CD4-positive, alpha-beta T cell treated with Interleukin-15 for 4 hours (primary cell): ENCODE data around the gene ACACA.
"Not testable (repeated sequence)": the region's sequence is repeated elsewhere in the genome, so short reads cannot be mapped to it uniquely, and the experiment has no call there.

ENCODE experiments used
- DNase-seq: peaks from one replicate; pipeline ENCODE4 v3.0.0-alpha.2; 2020; ENCODE audit warnings: low spot score

Gene ACACA

GRCh38 chr17:37393352-37393751 lies 13.3 kb downstream of the ACACA start:
- DNase-seq: no peak

- DNase-seq: no peak
These were observed 14.5 kb downstream of the ACACA start for GRCh38 chr17:37392024-37392590.

- no peak for DNase-seq
These were observed 15.5 kb downstream of the ACACA start for GRCh38 chr17:37391146-37391545.

GRCh38 chr17:37389160-37389559 lies 17.5 kb downstream of the ACACA start:
- DNase-seq: no peak

- no peak for DNase-seq
These were observed 18.4 kb downstream of the ACACA start for GRCh38 chr17:37388266-37388665.

- no peak for DNase-seq
These were observed 20.2 kb downstream of the ACACA start for GRCh38 chr17:37386462-37386861.

- DNase-seq: no peak
These were observed 21.1 kb downstream of the ACACA start for GRCh38 chr17:37385474-37385990.

- no peak for DNase-seq
These were observed 22.0 kb downstream of the ACACA start for GRCh38 chr17:37384560-37385149.

- no peak for DNase-seq
These were observed 24.6 kb downstream of the ACACA start for GRCh38 chr17:37382056-37382455.

- no peak for DNase-seq
These were observed 30.9 kb downstream of the ACACA start, which contains the start of gene C17orf78 for GRCh38 chr17:37375706-37376105. TSS of gene C17orf78 (plus strand) at chr17:37375985. CDS start at chr17:37376093, 108 bp downstream.

- peak; percentile 69 for DNase-seq
These were observed 33.0 kb downstream of the ACACA start for GRCh38 chr17:37373530-37374159.

GRCh38 chr17:37368577-37368976 lies 38.1 kb downstream of the ACACA start:
- no peak for DNase-seq

GRCh38 chr17:37365589-37365988 lies 41.0 kb downstream of the ACACA start:
- DNase-seq: no peak

- DNase-seq: no peak
These were observed 45.1 kb downstream of the ACACA start for GRCh38 chr17:37361543-37361942.

- DNase-seq: no peak
These were observed 46.0 kb downstream of the ACACA start for GRCh38 chr17:37360632-37361031.

- DNase-seq: no peak
These were observed 46.9 kb downstream of the ACACA start for GRCh38 chr17:37359682-37360188.

- peak; percentile 91 for DNase-seq
These were observed 47.6 kb downstream of the ACACA start for GRCh38 chr17:37358830-37359681.

GRCh38 chr17:37358098-37358829 lies 48.4 kb downstream of the ACACA start:
- peak; percentile 3 for DNase-seq

GRCh38 chr17:37356796-37357569 lies 49.7 kb downstream of the ACACA start:
- DNase-seq: not testable (repeated sequence)

- DNase-seq: not testable (repeated sequence)
These were observed 59.7 kb downstream of the ACACA start for GRCh38 chr17:37346863-37347402.
